ENCODE measurements around the gene C12orf75.
"Not testable (repeated sequence)": the region's sequence is repeated elsewhere in the genome, so short reads cannot be mapped to it uniquely, and the experiment has no call there.

The C12orf75 gene

DNA sequence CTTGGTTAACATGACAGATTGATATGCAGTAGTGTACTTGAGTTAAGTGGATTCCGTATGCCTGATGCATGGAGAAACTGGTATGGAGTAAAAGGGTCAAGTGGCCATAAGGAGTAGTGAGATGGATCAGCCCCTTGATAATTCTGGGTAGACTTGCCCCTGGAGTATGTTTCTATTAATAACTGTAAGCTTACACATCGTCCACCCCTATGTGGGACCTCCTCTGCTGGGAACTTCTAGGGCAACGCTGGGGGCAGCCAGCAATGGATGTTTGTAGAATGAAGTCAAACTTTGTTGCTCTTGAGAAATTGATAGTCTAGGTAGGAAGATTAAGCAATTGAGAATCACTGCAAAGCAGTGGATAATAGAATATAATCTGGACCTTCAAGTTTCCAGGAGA, 3.5 kb downstream of the C12orf75 start:
- no peak for DNase-seq (ENCODE audit: extremely low read depth in 1 of 2, low read depth in 1 of 2)

DNA sequence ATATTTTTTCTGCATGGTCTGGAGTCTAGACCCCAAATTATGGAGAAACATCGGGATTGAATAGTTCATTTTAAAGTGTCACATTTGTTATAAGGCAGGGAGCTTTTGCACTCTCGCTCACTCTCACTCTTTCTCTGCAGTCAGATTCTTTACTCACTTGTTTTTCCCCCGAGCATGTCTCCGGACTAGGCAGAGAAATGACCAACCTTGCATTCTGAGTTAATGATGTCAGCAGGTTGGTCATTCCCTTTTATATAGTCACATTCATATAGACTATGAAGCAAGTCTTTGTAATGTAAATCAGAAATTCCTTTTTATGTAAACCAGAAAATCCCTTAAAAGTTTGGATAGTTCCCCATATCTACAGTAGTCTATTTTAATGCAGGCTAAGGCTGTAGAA, 4.1 kb downstream of the C12orf75 start:
- DNase-seq (ENCODE audit: extremely low read depth in 1 of 2, low read depth in 1 of 2): no peak

DNA sequence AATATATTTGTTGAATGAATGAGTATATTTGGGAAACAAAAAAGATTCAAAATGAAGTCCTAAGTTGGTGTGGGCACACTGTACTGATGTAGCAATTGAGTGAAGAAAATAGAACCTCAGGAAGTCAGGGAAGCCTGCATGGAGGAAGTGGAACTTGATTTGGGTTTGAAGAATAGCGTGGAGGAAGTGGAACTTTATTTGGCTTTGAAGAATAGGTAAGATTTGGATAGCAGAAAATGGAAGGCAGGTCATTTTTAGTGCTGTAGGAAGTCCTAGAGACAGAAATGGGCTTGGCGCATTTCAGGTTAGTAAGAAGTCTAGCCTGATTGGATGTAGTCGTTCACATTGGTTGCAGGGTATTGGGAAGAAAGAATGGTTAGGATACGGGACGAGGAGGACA, 5.4 kb downstream of the C12orf75 start:
- no peak for DNase-seq (ENCODE audit: extremely low read depth in 1 of 2, low read depth in 1 of 2)

DNA sequence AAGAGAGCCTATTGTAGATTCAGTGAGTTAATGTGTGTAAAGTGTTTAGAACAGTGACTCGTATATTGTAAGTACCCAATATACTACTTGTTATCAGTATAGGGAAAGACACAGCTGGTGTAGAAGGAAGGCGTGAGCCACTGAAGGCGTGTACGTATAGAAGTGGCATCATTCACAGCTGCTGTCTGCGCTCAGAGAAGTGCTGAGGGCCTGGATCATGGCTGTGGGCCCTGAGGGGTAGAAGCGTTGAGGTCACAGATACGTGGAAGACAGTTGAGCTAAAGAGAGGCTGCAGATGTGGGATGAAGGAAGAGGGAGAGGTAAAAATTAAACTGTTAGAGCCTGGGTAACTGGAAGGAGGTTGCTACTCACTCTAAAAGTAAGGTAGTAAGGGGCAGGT, 5.9 kb downstream of the C12orf75 start:
- no peak for DNase-seq (ENCODE audit: extremely low read depth in 1 of 2, low read depth in 1 of 2)

DNA sequence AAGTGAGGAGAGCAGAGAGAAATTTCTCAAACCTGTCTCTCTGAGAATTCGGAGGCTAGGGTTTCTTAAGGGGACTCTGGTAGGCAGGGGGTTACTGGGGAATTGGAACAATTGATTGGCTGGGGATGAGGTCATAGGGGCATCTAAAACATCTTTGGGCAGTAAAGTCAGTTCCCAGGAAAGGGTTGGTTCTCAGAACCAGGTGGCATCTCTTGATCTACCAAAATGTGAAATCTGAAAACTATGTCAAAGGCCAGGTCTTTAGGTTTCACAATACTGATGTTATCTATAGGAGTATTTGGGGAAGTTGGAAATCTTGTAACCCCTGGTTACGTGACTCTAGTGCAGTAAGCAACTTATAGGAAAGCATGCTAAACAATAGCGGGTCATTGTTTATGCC, 6.9 kb downstream of the C12orf75 start:
- DNase-seq (ENCODE audit: extremely low read depth in 1 of 2, low read depth in 1 of 2): no peak

DNA sequence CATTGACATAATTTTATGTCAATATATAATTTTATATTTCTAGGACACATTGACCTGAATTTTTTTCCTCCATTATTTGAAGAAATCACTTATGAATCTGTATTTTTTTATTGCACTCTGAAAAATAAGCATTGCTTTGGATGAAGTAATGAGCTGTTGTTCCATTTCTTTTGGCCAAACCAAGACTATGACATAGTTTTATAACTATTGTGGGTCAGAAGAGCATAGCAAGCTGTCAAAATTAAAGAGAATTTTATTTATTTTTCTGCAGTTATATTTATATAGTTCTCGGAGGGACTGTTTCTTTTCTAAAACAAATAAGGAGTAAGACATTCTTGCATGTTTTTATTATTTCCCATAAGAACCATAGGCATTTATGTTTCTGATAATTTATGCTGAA, 8.5 kb downstream of the C12orf75 start:
- no peak for DNase-seq (ENCODE audit: extremely low read depth in 1 of 2, low read depth in 1 of 2)

DNA sequence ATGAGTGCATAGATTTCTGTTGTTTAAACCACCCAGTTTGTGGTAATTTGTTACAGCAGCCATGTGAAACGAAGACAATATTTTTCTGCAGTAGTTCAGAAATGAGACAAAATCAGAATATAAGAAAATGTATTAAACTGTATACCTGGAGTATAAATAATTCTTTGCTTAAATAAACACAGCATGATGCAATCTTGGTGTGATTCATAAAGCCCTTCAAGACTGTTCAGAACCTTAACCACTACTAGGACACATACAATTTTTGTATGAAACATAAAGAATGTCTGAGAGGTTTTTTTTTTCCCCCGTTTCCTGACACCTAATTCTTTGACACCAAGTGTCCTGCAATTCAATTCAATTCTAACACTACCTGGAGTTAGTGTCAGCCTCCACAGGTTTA, 10.5 kb downstream of the C12orf75 start:
- DNase-seq (ENCODE audit: extremely low read depth in 1 of 2, low read depth in 1 of 2): no peak

DNA sequence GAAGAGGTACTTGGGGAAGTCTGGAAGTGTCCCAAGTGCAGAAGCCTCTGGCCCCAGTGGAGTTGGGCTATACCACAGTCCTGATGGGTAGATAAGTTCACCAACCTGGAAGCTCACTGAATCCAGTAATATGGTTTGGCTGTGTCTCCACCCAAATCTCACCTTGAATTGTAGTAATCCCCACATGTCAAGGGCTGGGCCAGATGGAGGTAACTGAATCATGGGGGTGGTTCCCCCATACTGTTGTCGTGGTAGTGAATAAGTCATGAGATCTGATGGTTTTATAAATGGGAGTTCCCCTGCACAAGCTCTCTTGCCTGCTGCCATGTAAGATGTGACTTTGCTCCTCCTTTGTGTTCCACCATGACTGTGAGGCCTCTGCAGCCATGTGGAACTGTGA, 11.1 kb downstream of the C12orf75 start:
- DNase-seq (ENCODE audit: extremely low read depth in 1 of 2, low read depth in 1 of 2): not testable (repeated sequence)

DNA sequence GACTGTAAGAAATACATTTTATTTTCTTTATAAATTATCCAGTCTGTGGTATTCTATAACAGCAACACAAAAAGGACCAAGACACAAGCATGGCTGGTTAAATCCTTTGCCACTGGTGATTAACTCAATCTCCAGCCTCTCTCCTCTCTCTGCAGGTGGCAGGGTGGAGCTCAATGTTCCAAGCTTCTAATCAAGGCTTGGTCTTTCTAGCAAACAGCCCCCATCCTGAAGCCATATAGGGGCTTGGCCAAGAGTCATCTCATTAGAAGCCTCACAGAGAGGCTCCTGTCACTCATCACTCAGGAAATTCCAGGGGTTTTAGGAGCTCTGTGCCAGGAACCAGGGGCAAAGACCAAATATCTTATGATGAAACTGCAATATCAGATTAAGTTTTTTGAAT, 12.0 kb downstream of the C12orf75 start:
- DNase-seq (ENCODE audit: extremely low read depth in 1 of 2, low read depth in 1 of 2): no peak

DNA sequence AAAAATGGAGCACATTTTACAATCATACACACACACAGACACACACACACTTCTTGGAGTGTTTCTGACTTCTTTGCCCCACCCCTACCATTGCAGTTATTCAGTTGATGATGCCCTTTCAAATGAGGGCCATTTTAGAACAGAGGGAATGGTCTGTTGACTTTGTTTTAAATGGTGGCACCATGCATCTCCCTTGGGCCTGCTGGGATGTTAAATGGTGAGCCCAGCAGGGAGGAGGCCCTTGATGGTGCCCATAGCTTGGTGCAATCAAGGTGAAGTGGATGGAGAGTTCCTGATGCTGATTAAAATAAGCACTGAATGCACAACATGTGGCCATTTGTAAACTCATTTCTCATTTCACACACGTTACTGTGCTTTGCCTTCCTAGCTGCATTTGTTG, 13.3 kb downstream of the C12orf75 start:
- no peak for DNase-seq (ENCODE audit: extremely low read depth in 1 of 2, low read depth in 1 of 2)

DNA sequence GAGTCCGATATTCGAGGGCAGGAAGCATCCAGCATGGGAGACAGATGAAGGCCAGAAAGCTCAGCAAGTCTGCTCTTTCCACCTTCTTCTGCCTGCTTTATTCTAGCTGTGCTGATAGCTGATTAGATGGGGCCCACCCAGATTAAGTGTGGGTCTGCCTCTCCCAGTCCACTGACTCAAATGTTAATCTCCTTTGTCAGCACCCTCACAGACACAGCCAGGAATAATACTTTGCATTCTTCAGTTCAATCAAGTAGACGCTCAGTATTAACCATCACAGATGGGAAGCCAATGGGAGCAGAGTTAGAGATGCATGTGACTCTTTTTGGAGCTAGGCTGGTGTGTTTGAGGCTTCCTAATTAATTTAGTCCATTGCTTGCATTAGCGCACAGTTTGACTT, 17.0 kb downstream of the C12orf75 start:
- DNase-seq (ENCODE audit: extremely low read depth in 1 of 2, low read depth in 1 of 2): no peak

DNA sequence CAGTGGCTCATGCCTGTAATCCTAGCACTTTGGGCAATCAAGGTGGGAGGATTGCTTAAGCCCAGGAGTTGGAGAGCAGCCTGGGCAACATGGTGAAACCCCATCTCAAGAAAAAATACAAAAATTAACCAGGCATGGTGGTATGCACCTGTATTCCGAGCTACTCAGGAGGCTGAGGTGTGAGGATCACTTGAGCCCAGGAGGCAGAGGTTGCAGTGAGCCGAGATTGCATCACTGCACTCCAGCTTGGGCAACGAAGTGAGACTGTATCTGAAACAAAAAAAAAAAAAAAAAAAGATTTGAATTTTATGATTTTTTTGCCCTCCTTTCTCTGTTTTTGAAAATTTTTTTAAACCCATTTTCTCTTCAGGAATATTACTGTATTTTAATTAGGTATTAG, 17.7 kb downstream of the C12orf75 start:
- no peak for DNase-seq (ENCODE audit: extremely low read depth in 1 of 2, low read depth in 1 of 2)

DNA sequence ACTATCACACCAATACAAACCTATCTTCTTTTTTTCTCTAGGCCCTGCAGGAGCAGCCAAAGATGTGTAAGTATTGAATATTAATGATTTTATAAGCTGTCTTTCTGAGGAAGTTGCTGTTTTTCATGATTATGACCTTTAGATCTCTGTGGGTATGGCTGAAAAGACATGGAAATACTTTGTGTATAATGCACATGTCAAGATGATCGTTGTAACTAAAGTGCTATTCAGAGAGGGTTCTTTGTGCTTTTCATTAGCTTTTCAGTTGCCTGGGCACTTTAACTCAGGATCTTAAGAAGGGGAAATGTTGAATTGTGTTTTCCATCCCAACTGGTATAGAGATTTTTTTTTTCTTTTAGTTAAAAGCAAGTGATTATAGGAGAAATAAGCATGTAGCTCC, 18.1 kb downstream of the C12orf75 start:
- DNase-seq (ENCODE audit: extremely low read depth in 1 of 2, low read depth in 1 of 2): no peak

DNA sequence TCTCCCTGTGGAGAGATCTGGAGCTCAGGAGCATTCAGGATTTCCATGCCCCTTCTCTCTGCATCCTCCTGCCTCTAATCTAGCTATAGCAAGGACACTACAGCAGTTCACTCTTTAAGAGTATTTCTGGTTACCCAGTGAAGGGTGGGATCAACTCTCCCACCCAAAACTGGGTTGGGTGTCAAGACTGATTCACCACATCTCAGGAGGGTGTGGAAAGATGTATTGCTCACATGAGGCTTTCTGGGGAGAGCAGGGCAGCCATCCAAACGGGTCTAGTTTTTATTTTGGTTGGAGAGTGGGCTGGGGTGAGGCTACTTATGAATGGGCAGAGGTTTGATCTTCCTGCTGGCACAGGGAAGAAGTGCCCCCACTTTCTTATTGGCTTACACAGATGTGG, 18.6 kb downstream of the C12orf75 start:
- no peak for DNase-seq (ENCODE audit: extremely low read depth in 1 of 2, low read depth in 1 of 2)

DNA sequence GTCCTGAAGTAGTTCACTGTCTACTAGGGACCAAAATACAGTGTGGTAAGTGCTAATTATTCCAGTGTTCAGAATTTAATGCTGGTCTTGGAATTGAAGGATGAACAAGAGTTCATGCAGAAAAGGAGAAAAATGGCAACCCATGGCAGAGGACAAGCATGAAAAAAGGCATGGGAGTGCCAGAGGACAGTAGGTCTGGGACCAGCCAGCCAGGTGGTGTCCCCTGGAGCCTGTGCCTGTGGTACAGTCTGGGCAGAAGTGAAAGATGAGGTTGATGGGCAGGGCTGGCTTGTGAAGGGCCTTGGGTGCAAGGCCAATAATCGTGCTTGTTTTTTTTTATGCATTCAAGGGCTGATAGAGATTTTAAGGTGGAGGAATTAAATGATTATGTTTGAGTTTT, 21.0 kb downstream of the C12orf75 start:
- no peak for DNase-seq (ENCODE audit: extremely low read depth in 1 of 2, low read depth in 1 of 2)

DNA sequence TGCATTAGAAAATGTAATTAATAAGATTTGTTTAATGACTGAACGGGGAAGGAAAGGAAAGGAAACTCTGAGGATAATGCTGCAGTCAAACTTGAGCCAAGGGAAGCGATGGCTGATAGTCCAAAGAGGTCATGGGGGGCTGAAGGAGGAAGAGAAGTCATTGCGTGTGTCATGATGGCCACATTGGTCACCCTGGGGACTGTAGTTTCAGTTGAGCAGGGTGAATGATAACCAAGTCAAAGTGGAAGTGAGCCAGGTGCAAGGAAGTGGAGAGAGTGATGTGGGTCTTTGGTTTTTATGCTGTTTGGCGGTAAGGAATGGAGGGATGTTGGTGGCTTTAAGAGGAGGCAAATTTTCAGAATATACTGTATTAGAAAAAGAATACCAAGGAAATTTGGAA, 21.6 kb downstream of the C12orf75 start:
- DNase-seq (ENCODE audit: extremely low read depth in 1 of 2, low read depth in 1 of 2): no peak

DNA sequence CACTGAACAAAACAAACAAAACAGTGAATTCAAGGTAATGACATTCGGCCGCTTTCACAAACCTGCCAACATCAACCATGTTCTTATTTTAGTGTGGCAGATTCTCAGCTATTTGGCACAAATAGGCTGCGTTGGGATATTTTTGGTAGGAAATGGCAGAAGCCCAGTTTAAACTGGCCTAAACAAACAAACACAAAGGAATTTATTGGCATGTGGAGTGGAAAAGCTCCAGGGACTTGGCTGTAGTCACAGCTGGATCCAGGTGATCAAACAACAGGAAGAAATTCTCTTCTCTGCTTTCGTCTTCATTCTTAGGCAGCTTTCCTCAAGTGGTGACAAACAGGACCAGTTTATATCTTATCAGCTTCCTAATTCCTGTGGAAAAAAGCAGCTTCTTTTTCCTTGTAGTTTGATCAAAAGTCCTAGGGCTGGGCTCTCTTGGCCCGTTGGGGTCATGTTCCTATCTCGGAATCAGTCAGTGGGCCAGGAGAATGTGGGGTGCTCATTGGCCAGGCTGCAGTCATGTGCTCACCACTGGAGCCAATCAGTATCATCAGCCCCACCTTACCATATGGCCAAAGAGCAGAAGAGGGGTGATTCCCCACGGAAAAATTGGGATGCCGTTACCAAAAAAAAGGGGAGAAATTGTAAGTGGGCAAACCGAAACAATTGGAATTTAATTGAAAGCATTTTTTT, 22.6 kb downstream of the C12orf75 start:
- DNase-seq (ENCODE audit: extremely low read depth in 1 of 2, low read depth in 1 of 2): no peak

DNA sequence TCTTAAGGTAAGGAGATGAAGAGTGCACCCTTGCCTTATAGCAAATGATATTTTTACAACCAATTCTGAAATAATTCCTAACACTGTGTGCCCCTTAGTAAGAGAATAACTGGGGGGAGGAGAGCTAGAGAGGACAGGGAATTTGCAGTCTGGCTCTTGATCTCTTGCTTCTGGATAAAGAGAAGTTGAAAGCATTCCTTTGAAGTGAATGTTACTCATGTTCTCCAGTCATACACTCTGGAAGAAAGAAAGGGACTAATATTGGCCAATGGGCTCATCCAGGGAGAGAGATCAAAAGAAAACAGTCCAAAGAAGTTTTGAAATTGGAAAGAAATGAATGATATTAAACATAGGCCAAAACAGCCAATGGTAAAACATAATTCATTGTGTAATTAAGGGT, 25.3 kb downstream of the C12orf75 start:
- DNase-seq (ENCODE audit: extremely low read depth in 1 of 2, low read depth in 1 of 2): no peak

DNA sequence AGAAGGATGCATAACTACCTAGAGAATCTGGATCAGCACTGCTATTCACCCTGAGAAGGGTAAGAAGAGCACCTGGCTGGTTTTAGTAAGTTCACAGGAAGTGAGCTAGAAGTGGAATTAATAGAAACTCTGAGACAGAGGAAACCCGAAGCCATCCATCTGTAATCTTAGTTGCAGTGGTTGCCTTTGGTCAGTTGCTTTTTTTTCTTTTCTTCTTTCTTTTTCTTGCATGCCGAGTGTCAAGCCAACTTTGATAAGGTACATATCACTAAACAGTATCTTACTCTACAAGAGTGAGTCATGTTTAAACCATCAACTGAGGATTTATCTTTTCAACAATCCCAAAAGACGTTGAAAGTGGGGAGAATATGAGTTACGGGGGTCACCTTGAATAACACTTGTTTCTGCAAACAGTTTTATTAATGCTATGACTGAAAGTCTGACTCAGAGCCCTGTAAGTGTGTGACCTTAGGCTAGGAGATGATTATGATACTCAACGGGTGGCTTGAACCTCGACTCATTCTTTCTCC, 26.7 kb downstream of the C12orf75 start:
- DNase-seq (ENCODE audit: extremely low read depth in 1 of 2, low read depth in 1 of 2): no peak

DNA sequence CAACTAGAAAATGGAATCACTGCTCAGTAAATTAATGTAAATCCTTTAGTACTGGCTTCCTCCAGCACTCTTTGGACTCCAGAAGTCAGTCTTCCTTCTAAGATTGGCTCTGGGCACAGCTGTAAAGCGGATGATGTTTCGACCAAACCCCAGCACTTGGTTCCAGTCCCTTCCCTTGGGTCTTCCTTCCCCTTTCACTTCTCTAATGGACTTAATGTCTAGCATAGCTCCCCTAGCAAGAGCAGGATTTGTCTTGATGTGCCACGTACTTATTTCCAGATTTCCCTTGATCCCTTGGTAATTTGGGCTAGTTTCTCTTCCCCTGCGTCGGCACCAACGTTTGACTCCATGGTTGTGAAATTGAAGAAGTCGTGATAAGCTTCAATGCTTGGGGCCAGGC, 28.3 kb downstream of the C12orf75 start:
- DNase-seq (ENCODE audit: extremely low read depth in 1 of 2, low read depth in 1 of 2): no peak

DNA sequence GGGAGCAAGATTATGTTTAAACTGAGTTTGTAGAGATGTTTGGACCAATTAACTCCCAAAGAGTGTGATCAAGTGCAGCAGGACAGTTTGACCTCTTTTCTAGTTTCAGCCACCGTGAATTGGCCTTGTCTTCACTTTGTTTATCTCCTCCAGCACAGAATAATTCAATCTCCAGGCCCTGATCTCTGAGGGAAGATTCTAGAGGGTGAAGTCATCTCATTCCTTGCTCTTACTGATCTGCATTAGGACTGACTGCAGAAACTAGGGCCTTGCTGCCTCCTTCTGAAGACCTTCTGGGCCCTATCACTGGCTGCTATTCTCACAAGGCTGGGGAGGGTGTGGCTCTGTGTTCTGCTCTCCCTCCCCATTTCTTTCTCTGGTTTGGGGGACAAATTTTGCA, 29.4 kb downstream of the C12orf75 start:
- no peak for DNase-seq (ENCODE audit: extremely low read depth in 1 of 2, low read depth in 1 of 2)

DNA sequence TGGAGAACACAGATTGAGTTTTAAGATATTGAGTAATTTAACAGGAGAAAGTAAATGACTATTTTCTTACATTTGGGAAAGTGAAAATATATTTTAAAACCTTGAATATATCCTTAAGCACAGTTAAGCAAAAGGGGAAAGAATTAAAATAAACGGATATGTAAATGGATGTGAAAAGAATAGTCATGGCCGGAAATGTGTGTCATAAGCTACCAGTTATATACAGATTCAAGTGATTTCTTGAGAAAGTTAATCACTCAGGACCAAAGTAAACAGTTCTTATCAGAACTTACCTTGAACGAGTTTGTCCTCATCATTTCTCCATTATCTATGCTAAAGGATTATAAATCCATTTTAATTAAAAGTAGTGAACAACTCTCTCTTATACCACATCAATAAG, 33.4 kb downstream of the C12orf75 start:
- DNase-seq (ENCODE audit: extremely low read depth in 1 of 2, low read depth in 1 of 2): no peak

DNA sequence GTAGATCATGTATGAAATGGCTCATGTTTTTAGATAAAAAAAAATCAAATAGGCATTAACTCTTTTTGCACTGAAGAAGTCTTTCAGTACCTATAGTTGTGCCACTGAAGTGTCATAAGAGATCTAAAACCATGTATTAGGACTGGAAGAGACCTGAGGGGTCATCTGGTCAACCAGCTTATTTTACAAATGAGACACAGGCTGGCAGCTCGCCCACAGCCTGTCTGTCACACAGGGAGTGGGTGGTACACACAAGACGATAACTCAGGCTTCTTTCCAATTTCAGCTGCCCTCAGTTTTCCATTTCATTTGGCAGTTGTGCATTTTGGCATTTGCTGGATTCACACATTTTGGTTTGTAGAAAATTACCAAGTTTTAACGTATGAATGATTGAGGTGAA, 34.7 kb downstream of the C12orf75 start:
- no peak for DNase-seq (ENCODE audit: extremely low read depth in 1 of 2, low read depth in 1 of 2)
